Hepatocyte (in vitro differentiated cells): ENCODE results near the gene MEN1. TPM values are rescaled to one million over a fixed set of nuclear protein-coding genes. Genes with fewer than 3 reads are reported as not detected.

Source experiments
- DNase-seq: peaks from one replicate; pipeline ENCODE4 v3.0.0-alpha.2; 2016; ENCODE audit warnings: low spot score
- H2AFZ ChIP-seq: fragments of 200-600 bp; sonication (generic); 2 replicates; pipeline ENCODE4 v1.6.0; 2016; ENCODE audit warnings: antibody characterized with exemption, mild to moderate bottlenecking
- H3K27ac ChIP-seq: fragments of 200-600 bp; sonication (generic); 2 replicates; pipeline ENCODE4 v1.5.1; 2016; ENCODE audit warnings: mild to moderate bottlenecking
- H3K27me3 ChIP-seq: fragments of 200-600 bp; sonication (generic); 2 replicates; pipeline ENCODE4 v1.6.1; 2016
- H3K36me3 ChIP-seq: fragments of 200-600 bp; sonication (generic); replicated peaks from 2 replicates; pipeline ENCODE4 v1.5.1; 2016; ENCODE audit warnings: low read depth; ENCODE audit not compliant: insufficient read depth
- H3K4me1 ChIP-seq: fragments of 200-600 bp; sonication (generic); 2 replicates; pipeline ENCODE4 v1.5.1; 2016; ENCODE audit warnings: mild to moderate bottlenecking, moderate library complexity; ENCODE audit not compliant: insufficient read depth
- H3K4me2 ChIP-seq: fragments of 200-600 bp; sonication (generic); 2 replicates; pipeline ENCODE4 v1.6.0; 2016
- H3K4me3 ChIP-seq: fragments of 200-600 bp; sonication (generic); 2 replicates; pipeline ENCODE4 v1.5.1; 2016; ENCODE audit warnings: mild to moderate bottlenecking
- H3K79me2 ChIP-seq: fragments of 200-600 bp; sonication (generic); 2 replicates; pipeline ENCODE4 v1.6.0; 2017; ENCODE audit warnings: mild to moderate bottlenecking
- H3K9me2 ChIP-seq: fragments of 200-600 bp; sonication (generic); replicated peaks from 2 replicates; pipeline ENCODE4 v1.6.0; 2017; ENCODE audit warnings: mild to moderate bottlenecking; ENCODE audit not compliant: insufficient read depth
- H3K9me3 ChIP-seq: fragments of 200-600 bp; sonication (generic); 2 replicates; pipeline ENCODE4 v1.5.1; 2016; ENCODE audit warnings: low read depth, mild to moderate bottlenecking
- H4K20me1 ChIP-seq: fragments of 200-600 bp; sonication (generic); 2 replicates; pipeline ENCODE4 v1.6.0; 2016; ENCODE audit warnings: mild to moderate bottlenecking; ENCODE audit not compliant: insufficient read depth, poor library complexity, severe bottlenecking
- EZH2 ChIP-seq: fragments of 200-600 bp; sonication (generic); IDR thresholded peaks from 2 replicates; pipeline ENCODE4 v1.6.1; 2016; ENCODE audit warnings: antibody characterized with exemption, mild to moderate bottlenecking, borderline replicate concordance
- EZH2phosphoT487 ChIP-seq: fragments of 200-600 bp; sonication (generic); IDR thresholded peaks from one replicate; pipeline ENCODE4 v1.6.1; 2018; ENCODE audit warnings: antibody characterized with exemption, mild to moderate bottlenecking, low read depth, moderate library complexity; ENCODE audit not compliant: unreplicated experiment, severe bottlenecking
- WGBS: methylation state at CpG from one replicate; pipeline ENCODE4 v1.1.6; 2016; ENCODE audit warnings: low lambda C conversion rate; ENCODE audit errors: missing lambda C conversion rate; 5-methylcytosine and 5-hydroxymethylcytosine counted together
- polyA plus RNA-seq: library from polyadenylated mRNA; unstranded; fragments of >200 nt; fragmentation: Nextera tagmentation; extraction: Ambion mirVana; gene quantifications from 2 replicates; pipeline ENCODE4 v1.2.1, GENCODE V29; 2016
- total RNA-seq: library from RNA; depleted of rRNA; stranded (reverse); fragments of >200 nt; gene quantifications from 2 replicates; pipeline ENCODE4 v1.2.3, GENCODE V29; 2014
- TF ChIP-seq, protein P1 (sequence below): fragments of 200-600 bp; sonication (generic); IDR thresholded peaks from 2 replicates; pipeline ENCODE4 v1.5.1; 2016; ENCODE audit warnings: antibody characterized with exemption, mild to moderate bottlenecking; ENCODE audit not compliant: poor library complexity

MEN1 gene
- total and polyA plus RNA-seq, 2 experiments from 2014 or later: 18.6 to 49.1 TPM

DNA sequence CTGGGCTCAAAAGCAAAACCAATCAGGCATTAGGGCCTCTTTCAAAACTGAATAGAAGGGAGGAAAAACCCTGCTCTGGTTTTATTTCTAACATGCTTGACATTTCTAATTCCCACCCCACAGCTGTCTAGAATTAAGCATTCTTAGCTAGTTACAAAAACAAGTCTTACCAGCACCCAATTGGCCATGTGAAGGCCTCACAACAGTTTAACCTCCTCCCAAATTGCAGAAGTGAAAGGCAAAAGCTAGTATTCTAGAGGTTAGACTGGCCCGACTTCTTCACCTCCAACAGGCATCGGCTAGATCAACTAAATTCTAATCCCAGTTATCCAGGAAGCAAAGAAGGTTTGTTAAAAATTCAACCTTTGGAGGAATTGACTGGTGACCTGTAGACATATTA lies 38.5 kb downstream of the MEN1 start:
- peaks cover 99% of the 10 kb centered on the region for H4K20me1 ChIP-seq
- H3K9me2 ChIP-seq: no peaks in the 10 kb centered on the region
- peaks cover 95% of the 10 kb centered on the region for H3K79me2 ChIP-seq
- 95% methylated on average over 2 of the region's 2 CpGs for WGBS
- TF ChIP-seq EZH2phosphoT487 (no peak), EZH2 (no peak)
- TF ChIP-seq, protein P1, sequence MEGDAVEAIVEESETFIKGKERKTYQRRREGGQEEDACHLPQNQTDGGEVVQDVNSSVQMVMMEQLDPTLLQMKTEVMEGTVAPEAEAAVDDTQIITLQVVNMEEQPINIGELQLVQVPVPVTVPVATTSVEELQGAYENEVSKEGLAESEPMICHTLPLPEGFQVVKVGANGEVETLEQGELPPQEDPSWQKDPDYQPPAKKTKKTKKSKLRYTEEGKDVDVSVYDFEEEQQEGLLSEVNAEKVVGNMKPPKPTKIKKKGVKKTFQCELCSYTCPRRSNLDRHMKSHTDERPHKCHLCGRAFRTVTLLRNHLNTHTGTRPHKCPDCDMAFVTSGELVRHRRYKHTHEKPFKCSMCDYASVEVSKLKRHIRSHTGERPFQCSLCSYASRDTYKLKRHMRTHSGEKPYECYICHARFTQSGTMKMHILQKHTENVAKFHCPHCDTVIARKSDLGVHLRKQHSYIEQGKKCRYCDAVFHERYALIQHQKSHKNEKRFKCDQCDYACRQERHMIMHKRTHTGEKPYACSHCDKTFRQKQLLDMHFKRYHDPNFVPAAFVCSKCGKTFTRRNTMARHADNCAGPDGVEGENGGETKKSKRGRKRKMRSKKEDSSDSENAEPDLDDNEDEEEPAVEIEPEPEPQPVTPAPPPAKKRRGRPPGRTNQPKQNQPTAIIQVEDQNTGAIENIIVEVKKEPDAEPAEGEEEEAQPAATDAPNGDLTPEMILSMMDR: no peak
- H3K4me3 ChIP-seq: no peak overlapping the region
- no peaks in the 10 kb centered on the region for H3K36me3 ChIP-seq
- H3K9me3 ChIP-seq: no peaks in the 10 kb centered on the region
- H2AFZ ChIP-seq: no peak overlapping the region
- H3K4me1 ChIP-seq: peaks cover 8% of the 10 kb centered on the region
- H3K27ac ChIP-seq: no peak overlapping the region
- no peaks in the 10 kb centered on the region for H3K27me3 ChIP-seq
- no peak for DNase-seq
- no peak overlapping the region for H3K4me2 ChIP-seq

DNA sequence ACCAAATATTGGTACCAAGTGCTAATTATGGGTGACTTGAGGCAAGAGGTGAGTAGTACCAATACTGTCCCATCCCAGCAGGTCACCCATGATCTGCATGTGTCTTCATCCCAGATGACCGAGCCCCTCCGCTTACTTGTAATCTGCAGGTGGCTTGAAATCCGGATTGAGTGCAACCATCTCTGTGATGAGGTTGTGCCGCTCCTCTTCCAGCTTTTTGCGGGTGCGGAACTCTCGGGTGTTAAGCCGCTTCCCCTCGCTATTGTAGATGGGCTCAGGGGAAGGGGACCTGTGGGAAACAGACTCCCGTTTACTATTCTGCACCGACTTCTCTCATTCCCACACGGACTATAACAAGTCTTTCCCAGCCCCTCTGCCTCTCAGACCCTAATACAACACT lies 40.2 kb downstream of the MEN1 start:
- no peak for DNase-seq
- no peaks in the 10 kb centered on the region for H3K9me3 ChIP-seq
- H3K36me3 ChIP-seq: peaks cover 4% of the 10 kb centered on the region
- H2AFZ ChIP-seq: no peak overlapping the region
- H3K27me3 ChIP-seq: no peaks in the 10 kb centered on the region
- WGBS: 96% methylated on average over 12 of the region's 12 CpGs
- peaks cover 78% of the 10 kb centered on the region for H3K79me2 ChIP-seq
- no peaks in the 10 kb centered on the region for H3K4me1 ChIP-seq
- peaks cover 96% of the 10 kb centered on the region for H4K20me1 ChIP-seq
- no peak overlapping the region for H3K27ac ChIP-seq
- H3K9me2 ChIP-seq: no peaks in the 10 kb centered on the region
- H3K4me3 ChIP-seq: no peak overlapping the region
- no peak overlapping the region for H3K4me2 ChIP-seq
- TF ChIP-seq, protein P1: no peak
- no peak for TF ChIP-seq EZH2phosphoT487
- TF ChIP-seq EZH2: no peak

DNA sequence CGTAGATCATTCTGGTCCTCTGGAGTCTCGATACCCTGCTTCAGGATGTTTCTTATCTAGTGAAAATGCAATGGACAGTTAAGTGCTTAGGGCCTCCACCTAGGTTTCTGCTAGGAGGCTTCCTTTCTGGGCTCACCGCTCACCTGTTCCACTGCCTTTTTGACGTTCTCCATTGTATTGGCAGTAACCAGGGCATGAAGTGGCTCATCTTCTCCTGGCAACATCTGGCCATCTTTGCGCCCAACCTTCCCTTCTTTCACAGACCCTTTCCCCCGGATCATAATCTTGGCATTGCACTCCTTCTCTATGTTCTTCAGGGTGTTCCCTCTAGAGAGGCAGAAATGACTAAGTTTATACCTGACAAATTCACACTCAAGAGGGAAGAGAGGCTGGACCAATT lies 41.1 kb downstream of the MEN1 start:
- Histone ChIP-seq H3K9me2 (no peaks in the 10 kb centered on the region), H3K79me2 (peaks cover 70% of the 10 kb centered on the region), H3K9me3 (no peaks in the 10 kb centered on the region), H3K36me3 (peaks cover 6% of the 10 kb centered on the region), H3K4me1 (no peaks in the 10 kb centered on the region), H3K27me3 (no peaks in the 10 kb centered on the region), H4K20me1 (peaks cover 96% of the 10 kb centered on the region), H3K4me3 (no peak overlapping the region), H3K27ac (no peak overlapping the region), H2AFZ (no peak overlapping the region), H3K4me2 (no peak overlapping the region)
- 96% methylated on average over 6 of the region's 6 CpGs for WGBS
- no peak for DNase-seq
- TF ChIP-seq EZH2phosphoT487 (no peak), EZH2 (no peak)
- TF ChIP-seq, protein P1: no peak

DNA sequence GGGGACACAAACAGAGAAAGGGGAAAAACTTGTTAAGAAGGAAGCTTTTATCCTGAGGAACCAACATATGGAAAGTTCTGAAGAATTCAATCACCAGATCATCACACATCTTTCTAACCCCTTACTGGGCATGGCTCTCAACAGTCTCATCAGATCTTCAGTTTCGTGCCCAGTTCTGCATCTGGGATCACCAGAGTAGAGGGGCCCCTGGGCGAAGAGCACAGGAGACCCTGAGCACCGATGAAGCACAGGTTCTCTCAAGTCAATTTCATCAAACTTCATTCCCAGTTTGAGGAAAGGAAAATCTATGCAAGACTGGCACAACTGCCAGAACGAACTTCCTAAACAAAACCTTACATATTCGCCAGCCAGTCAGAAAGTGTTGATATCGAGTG lies 42.1 kb downstream of the MEN1 start:
- WGBS: 99% methylated on average over 6 of the region's 6 CpGs
- no peaks in the 10 kb centered on the region for H3K27me3 ChIP-seq
- H3K9me3 ChIP-seq: no peaks in the 10 kb centered on the region
- no peaks in the 10 kb centered on the region for H3K9me2 ChIP-seq
- H3K4me2 ChIP-seq: no peak overlapping the region
- H3K27ac ChIP-seq: no peak overlapping the region
- H3K36me3 ChIP-seq: peaks cover 6% of the 10 kb centered on the region
- H2AFZ ChIP-seq: no peak overlapping the region
- peaks cover 96% of the 10 kb centered on the region for H4K20me1 ChIP-seq
- no peak overlapping the region for H3K4me3 ChIP-seq
- TF ChIP-seq EZH2: no peak
- TF ChIP-seq EZH2phosphoT487: no peak
- TF ChIP-seq, protein P1: no peak
- H3K4me1 ChIP-seq: no peaks in the 10 kb centered on the region
- peaks cover 60% of the 10 kb centered on the region for H3K79me2 ChIP-seq
- DNase-seq: no peak
